ENCODE data around the gene PHACTR2. TPM values are rescaled to one million over a fixed set of nuclear protein-coding genes. Genes with fewer than 3 reads are reported as not detected.
"Not testable (repeated sequence)": the region's sequence is repeated elsewhere in the genome, so short reads cannot be mapped to it uniquely, and the experiment has no call there.

The PHACTR2 gene
- total RNA-seq, 2 experiments from 2014 or later = 13.5 to 14.6 TPM

DNA sequence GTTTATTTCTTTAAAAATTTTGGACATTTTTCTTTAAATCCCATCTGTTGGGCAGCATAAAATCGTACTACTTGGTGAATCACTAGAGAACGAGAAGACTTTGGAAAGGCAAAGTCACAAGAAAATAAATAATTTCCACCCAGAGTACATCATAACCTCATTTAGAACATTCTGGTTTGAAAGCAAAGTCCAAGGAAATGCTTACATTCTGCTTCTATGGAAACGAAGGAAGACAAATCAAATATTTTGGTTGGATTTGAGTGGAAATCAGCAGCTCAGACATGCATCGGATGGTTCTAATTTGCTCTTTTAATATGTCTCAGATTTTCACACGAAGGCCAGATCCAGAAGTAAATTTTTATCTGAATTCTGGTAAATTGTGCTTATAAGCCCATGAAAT, 104.7 kb downstream of the PHACTR2 start:
- POLR2A ChIA-PET = no interaction called here
- H3K36me3 Mint-ChIP-seq (ENCODE audit: low read depth) = peaks cover 30% of the 10 kb centered on the region
- peaks cover 16% of the 10 kb centered on the region for H3K9me3 Mint-ChIP-seq
- no peak overlapping the region for H3K27ac Mint-ChIP-seq
- intact Hi-C loops (cut with micrococcal nuclease) = no loop called here
- TF ChIP-seq, protein P1, sequence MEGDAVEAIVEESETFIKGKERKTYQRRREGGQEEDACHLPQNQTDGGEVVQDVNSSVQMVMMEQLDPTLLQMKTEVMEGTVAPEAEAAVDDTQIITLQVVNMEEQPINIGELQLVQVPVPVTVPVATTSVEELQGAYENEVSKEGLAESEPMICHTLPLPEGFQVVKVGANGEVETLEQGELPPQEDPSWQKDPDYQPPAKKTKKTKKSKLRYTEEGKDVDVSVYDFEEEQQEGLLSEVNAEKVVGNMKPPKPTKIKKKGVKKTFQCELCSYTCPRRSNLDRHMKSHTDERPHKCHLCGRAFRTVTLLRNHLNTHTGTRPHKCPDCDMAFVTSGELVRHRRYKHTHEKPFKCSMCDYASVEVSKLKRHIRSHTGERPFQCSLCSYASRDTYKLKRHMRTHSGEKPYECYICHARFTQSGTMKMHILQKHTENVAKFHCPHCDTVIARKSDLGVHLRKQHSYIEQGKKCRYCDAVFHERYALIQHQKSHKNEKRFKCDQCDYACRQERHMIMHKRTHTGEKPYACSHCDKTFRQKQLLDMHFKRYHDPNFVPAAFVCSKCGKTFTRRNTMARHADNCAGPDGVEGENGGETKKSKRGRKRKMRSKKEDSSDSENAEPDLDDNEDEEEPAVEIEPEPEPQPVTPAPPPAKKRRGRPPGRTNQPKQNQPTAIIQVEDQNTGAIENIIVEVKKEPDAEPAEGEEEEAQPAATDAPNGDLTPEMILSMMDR (IDR thresholded peaks at IDR 0.05) = no peak
- DNase-seq (no peak), ATAC-seq (no peak)
- no peak overlapping the region for H3K4me3 Mint-ChIP-seq
- H3K27me3 Mint-ChIP-seq = no peaks in the 10 kb centered on the region
- H3K4me1 Mint-ChIP-seq (ENCODE audit: low read depth) = no peaks in the 10 kb centered on the region
- CTCF ChIA-PET = no interaction called here

DNA sequence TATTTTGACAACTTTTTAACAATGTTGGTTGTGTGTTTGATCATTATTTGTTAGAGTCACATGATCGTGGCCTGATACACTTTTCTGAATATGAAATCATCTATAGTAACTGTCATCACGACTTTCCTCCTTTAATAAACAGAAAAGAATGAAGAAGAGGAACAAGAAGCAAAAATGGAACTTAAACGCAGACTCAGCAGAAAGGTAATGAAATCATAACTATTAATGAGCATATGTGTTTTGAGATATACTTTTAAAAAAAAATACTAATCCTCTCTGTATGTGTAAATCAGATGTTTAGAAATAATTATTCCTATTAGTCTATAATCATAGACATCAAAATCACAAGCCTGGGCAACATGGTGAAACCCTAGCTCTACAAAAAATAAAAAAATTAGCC, 105.3 kb downstream of the PHACTR2 start:
- Mint-ChIP-seq H3K9me3 (peaks cover 16% of the 10 kb centered on the region), H3K27ac (no peak overlapping the region), H3K4me3 (no peak overlapping the region), H3K36me3 (ENCODE audit: low read depth) (peaks cover 30% of the 10 kb centered on the region), H3K4me1 (ENCODE audit: low read depth) (no peaks in the 10 kb centered on the region), H3K27me3 (no peaks in the 10 kb centered on the region)
- intact Hi-C loops (cut with micrococcal nuclease) = no loop called here
- CTCF ChIA-PET = no interaction called here
- POLR2A ChIA-PET = interaction anchor here (0.7 kb wide), 1 partner anchor 175 kb away, joined by 3 read pairs; no protein-coding TSS in a partner anchor
- TF ChIP-seq, protein P1 (IDR thresholded peaks at IDR 0.05) = no peak
- ATAC-seq = no peak
- no peak for DNase-seq

DNA sequence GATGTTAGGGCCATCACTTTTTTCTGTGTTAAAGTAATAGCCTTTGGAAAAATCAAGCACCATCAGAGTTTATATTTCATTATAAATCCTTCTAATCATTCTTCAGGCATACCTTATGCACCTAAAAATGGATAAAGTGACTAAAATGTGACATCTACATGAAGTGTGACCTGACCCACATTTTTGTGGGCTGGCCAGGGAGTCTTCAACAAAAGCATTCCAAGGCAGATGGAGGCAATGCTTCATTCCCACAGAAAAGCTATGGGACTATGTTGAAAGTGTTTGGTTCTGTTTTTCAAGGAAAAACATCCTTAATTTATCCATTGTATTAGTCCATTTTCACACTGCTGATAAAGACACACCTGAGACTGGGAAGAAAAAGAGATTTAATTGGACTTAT, 106.6 kb downstream of the PHACTR2 start:
- Mint-ChIP-seq H3K27ac (no peak overlapping the region), H3K9me3 (peaks cover 16% of the 10 kb centered on the region), H3K36me3 (ENCODE audit: low read depth) (peaks cover 34% of the 10 kb centered on the region), H3K27me3 (no peaks in the 10 kb centered on the region), H3K4me1 (ENCODE audit: low read depth) (no peaks in the 10 kb centered on the region), H3K4me3 (no peak overlapping the region)
- ChIA-PET POLR2A (no interaction called here), CTCF (no interaction called here)
- TF ChIP-seq, protein P1 (IDR thresholded peaks at IDR 0.05) = no peak
- no peak for ATAC-seq
- intact Hi-C loops (cut with micrococcal nuclease) = no loop called here
- no peak for DNase-seq

DNA sequence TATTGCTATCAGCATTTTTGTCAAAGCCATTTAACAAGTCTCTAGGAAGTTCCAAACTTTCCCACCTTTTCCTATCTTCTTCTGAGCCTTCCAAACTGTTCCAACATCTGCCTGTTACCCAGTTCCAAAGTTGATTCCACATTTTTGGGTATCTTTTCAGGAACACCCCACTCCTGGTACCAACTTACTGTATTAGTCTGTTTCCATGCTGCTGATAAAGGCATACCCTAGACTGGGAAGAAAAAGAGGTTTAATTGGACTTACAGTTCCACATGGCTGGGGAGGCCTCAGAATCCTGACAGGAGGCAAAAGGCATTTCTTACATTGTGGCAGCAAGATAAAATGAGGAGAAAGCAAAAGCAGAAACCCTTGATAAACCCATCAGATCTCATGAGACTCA, 108.6 kb downstream of the PHACTR2 start:
- H3K27me3 Mint-ChIP-seq; H3K27ac Mint-ChIP-seq; intact Hi-C loops (cut with micrococcal nuclease); ATAC-seq; CTCF ChIA-PET; H3K4me3 Mint-ChIP-seq; H3K4me1 Mint-ChIP-seq (ENCODE audit: low read depth); POLR2A ChIA-PET; DNase-seq: not testable (repeated sequence)
- H3K9me3 Mint-ChIP-seq = peaks cover 16% of the 10 kb centered on the region
- peaks cover 44% of the 10 kb centered on the region for H3K36me3 Mint-ChIP-seq (ENCODE audit: low read depth)

DNA sequence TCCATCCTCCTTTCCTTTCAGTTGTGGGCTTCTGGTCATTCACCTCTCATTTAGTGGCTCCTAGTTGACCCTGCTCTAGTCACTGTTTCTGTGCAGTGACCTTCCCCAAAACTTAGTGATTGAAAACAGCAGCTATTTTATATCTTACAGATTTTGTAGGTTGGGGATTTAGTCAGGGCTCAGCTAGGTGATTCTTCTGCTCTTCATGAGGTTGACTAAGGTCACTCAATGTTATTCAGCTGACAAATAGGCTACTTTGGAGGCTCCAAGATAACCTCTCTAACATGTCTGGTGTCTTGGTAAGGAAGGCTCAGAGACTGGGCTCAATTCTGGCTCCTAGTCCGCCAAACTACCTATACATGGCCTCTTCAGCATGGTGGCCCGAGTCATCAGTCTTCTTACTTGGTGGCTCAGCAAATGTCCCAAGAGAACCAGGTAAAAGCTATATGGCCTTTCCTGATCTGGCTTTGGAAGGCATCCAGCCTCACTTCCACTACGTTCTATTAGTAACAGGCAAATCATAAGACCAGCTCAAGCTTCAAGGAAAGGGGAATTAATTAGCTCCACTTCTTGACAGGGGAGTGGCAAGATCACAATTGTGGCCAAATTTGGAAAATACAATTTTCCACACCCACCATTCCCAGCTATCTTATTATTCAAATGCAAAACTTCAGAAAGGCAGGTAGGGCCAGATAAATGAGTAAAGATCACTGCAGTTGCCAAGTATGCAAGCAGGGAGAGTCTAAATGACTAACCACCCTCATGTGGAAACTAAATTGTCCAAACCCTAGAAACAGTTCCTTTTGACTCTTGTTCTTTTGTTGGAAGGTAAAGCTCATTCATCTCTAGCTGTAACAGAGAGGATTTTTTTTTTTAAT, 114.9 kb downstream of the PHACTR2 start:
- ATAC-seq = no peak
- Mint-ChIP-seq H3K4me1 (ENCODE audit: low read depth) (no peaks in the 10 kb centered on the region), H3K36me3 (ENCODE audit: low read depth) (peaks cover 47% of the 10 kb centered on the region), H3K27ac (no peak overlapping the region), H3K4me3 (no peak overlapping the region), H3K27me3 (no peaks in the 10 kb centered on the region), H3K9me3 (peaks cover 14% of the 10 kb centered on the region)
- TF ChIP-seq, protein P1 (IDR thresholded peaks at IDR 0.05) = no peak
- intact Hi-C loops (cut with micrococcal nuclease) = no loop called here
- ChIA-PET CTCF (interaction anchor here (1.0 kb wide), 1 partner anchor 17 kb away, joined by 3 read pairs; no protein-coding TSS in a partner anchor), POLR2A (interaction anchor here (1.4 kb wide), 1 partner anchor 10 kb away, joined by 3 read pairs; no protein-coding TSS in a partner anchor)
- DNase-seq = no peak

Measured in activated CD8-positive, alpha-beta T cell treated with anti-CD3 and anti-CD28 coated beads for 36 hours (primary cell).